CD4-positive, alpha-beta T cell treated with Interleukin-6 for 4 hours (primary cell): Measurements from ENCODE around the gene PPP2R5C.

Source experiments
- DNase-seq: peaks from one replicate; pipeline ENCODE4 v3.0.0-alpha.2; 2020; ENCODE audit warnings: mixed read lengths

Gene PPP2R5C

DNA sequence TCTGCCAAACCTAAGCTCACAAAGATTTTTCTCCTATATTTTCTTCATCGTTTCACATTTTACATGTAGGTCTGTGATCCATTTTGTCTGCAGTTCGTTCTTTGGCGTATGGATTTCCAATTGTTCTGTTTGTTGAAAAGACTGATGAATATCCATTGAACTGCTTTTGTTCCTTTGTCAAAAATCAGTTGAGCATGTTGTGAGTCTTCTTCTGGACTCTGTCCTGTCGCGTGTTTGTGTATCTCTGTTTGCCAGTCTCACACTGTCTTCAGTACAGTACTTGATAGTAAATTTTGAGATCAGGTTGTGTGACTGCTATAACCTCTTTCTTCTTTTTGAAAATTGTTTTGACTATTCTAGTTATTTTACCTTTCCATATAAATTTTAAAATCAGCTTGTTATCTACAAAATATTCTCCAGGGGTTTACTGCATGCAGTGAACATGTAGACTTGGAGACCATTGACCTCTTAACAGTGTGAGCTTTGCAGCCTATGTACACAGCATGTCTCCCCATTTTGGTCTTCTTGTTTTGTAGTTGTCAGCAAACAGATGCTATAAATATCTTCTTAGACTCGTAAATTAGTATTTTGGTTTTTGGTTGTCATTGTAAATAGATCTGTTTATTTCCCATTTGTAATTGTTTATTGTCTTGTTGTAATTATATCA, 108.9 kb downstream of the PPP2R5C start:
- DNase-seq: no peak

DNA sequence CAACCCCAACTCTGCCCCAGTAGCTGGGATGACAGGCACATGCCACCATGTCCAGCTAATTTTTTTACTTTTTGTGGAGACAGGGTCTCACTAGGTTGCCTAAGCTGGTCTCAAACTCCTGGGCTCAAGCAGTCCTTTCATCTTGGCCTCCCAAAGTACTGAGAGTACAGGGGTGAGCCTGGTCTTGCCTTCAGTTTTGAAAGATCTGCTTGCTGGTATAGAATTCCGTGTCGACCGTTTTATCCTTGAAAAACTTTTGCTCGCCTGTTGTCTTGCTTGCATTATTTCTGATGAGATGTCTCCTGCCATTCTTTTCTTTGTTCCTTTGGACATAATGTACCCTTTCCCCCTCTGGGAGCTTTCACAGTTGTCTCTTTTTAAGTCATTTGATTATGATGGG, 110.8 kb downstream of the PPP2R5C start:
- DNase-seq: no peak

DNA sequence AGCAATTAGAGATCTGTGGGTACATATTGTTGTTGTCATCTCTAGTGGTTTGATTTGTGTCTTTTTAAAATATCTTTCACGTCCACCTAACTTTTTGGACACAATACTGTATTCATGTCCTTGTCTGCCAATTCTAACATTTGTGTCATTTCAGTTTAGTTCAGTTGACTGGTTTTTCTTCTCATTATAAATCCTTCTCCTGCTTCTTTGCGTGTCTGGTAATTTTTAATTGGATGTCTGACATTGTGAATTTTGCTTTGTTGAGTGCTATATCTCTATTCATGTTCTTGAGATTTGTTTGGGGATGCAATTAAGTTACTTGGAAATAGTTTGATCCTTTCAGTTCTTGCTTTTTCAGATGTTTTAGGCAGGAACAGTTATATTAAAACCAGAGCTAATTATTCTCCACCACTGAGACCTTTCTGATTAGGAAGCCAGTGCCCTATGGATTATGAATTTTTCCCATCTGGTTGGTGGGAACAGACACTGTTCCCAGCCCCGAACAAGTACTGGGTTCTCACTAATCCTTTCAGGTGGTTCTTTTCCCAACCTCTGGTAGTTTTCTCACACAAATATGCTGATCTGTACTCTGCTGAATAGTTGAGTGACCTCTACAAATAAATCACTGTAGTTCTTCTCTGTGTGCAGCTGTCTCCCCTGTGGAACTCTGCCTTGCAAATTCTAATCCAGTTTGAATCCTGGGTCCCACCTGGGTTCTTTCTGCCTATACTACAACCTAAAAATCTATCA, 111.7 kb downstream of the PPP2R5C start:
- no peak for DNase-seq

GRCh38 chr14:101873991-101874390, 112.5 kb downstream of the PPP2R5C start:
- DNase-seq: no peak

DNA sequence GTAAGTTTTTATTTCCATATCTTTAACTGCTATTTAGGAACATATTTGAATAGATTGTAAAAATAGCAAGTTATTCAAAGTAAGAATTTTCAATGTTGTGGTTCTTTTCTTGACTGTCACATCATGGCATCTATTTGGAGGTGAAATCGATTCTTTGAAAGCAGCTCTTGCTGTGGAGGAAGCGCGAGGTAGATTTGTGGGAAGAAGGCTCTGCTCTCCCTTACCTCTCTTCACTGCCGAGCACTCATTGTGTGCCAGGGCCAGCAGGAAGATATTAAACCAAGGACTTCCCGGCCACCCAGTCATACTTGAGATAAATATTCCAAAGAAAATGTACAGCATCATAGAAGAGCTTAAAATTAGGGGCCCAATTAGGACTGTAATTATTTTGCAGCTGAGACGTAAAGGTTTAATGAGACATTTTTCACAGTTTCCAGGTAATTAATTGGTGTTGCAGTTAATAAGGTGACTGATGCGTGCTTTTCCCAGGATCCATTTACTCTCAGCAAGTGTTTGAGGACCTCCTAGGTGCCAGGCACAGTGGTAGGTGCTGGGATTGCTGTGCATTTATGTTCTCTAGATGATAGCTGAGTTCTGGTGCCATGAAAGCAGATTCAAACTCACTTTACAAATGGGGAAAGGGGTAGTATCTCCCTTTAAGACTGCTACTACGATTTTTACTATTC, 113.7 kb downstream of the PPP2R5C start:
- DNase-seq: no peak

DNA sequence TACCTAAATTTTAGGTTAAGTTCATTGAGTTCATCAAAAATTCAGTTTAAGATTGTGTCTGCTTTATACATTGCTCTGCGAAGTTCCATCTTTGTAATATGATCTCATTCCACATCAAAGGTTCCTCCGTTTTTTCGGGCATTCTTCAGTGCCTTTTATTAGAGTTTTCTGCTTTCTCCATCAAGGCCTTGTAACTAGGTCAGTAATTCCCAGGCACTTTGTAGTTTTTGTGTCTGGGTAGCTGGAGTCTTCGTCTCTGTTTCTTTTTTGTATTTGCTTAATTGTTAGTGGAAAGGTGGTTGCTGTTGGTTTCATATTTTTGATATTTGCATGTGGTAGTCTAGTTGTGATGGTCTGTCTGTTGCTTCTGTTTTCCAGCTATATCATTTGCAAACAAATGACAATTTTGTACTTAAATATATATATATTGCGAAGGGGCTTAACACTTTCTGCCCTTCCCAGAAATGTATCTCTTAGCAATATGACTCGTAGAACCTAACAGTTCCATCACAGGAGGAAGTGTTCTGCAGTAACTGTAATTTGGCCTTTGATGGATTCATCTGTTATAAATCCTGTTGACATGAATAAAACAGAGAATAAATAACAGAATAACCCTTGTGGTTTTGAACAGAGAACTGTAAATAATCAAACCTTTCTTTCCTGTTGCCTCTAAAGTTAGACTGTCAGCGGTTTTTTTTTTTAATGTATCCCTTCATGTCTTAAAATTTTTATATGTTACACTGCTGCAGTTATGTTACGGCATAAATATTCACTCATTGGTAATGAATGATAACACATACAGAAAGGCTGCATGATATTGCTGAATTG, 114.4 kb downstream of the PPP2R5C start:
- DNase-seq: no peak

DNA sequence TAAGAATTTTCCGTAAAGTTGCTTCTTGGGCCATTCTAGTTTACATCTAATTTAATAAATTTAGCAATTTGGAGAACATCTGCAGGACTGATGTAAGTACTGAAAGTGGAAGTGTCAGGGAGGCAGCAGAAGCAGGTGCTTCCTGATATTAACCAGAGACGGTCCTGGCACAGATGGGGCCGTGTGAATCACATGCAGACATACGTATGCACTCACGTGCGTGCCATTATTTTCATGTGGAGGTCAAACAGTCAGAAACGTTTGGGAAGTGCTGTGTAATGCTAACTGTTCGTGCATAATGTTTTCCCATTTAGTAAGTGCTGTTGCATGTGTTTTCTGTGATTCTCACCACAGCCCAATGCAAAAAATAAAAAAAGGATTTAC, 115.0 kb downstream of the PPP2R5C start:
- peak; percentile 76 for DNase-seq

- no peak for DNase-seq
Measured at GRCh38 chr14:101877766-101878165, 116.3 kb downstream of the PPP2R5C start.

DNA sequence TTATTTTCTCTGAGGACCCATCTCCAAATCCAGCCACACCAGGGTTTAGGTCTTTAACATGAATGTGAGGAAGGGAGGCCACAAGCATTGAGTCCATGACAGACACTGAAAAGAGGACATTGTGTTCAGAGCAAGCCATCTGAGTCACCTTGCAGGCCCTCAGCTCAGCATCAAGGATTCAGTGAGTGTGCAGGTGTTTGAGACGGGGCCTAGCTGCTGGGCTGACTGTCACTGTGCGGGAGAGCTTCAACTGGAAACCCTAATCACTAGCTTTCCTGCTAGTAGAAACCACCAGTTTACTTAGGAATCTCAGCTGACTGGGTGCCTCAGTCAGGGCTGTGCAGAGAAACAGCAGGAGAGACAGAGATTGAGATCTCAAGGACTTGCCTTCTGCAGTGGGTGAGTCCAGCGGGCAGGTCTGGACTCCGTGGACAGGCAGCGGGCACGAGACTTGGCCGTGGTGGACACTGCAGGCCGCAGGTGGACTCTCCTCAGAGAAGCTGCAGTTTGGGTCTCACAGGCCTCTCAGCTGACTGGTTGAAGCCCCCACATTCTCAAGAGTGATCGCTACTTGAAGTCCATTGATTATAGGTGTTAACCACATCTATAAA, 116.8 kb downstream of the PPP2R5C start:
- no peak for DNase-seq

DNA sequence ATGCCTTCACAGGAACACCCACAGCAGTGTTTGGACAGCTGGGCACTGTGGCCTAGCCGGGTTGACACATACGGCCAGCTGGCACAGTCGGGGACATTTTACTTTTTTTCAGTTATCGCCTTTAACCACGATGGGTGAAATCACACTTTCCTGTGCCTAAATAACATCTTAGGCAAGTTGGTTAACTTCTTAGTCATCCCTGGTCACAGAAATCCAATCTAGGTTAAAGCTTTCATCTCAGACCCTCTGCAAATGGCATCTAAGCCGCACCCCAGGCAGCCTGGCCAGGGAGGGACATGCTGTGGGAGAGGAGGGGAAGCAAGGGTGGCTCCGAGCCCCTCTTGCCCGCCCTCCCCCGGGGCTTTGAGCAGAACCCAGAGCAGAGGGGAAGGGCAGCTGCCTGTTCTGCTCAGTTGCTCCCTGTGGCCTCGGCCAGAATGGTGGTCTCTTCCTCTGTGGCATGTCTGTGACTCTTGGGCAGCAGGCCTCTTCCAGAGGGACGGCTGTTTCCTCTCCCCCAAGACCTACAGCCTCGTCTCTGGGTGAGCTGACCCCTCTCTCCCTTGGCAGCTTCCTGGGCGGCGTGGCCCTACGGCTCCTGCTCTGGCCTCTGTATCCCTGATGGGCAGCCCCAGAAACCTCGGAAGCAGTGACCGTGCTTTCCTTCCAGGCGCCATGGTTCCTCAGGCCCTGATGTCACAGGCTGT, 117.5 kb downstream of the PPP2R5C start:
- DNase-seq: no peak

GRCh38 chr14:101879529-101880336, 118.2 kb downstream of the PPP2R5C start:
- no peak for DNase-seq

DNA sequence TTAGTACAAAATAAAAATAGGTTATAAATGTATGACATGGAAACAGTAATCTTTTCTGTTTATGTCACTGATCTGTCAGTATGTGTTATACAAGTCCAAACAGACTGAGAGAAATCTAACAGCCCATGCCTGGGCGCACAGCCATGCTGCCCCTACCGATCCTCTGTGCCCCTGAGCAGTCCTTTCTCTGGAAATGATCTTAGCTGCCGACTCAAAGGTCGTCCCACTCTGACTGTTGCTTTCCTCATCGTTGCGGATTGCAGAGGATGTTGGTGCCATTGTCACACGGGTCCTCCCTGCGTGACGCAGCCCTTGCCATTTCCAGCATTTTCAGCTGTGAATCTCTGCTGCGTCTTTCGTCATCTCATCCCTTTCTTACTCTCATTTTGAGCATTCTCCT, 119.9 kb downstream of the PPP2R5C start:
- no peak for DNase-seq

- DNase-seq: no peak
Measured at GRCh38 chr14:101882141-101882935, 120.8 kb downstream of the PPP2R5C start.

DNA sequence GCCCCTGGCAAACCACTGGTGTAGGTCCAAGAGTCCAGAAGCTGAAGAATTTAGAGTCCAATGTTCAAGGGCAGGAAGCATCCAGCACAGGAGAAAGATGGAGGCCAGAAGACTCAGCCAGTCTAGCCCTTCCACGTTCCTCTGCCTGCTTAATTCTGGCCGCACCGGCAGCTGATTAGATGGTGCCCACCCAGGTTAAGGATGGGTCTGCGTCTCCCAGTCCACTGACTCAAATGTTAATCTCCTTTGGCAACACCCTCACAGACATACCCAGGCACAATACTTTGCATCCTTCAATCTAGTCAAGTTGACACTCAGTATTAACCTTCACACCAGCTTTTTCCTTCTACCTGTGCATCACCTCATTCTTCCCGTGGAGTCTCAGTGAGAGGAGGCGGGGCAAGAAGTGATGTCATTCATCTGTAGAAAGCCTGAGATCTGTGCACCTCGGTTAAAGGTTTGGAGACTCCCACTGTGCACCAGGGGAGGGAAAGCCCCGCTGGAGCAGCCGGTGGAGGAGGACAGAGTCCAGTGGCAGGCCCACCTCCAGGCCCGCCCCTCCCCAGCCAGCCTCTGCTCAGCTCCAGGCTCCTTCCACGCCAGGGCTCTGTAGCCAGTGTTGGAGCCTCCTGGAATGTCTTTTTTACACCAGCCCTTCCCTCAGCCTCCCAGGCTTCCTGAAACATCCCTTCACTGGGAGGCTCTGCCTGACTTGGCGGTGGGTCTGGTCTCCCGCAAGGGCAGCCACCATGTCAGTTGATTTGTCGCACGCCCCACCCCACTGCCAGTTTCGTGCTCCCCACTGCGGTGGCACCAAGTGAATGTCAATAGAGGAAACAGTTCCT, 122.8 kb downstream of the PPP2R5C start:
- DNase-seq: no peak

- no peak for DNase-seq
Measured at GRCh38 chr14:101884934-101885576, 123.5 kb downstream of the PPP2R5C start.

DNA sequence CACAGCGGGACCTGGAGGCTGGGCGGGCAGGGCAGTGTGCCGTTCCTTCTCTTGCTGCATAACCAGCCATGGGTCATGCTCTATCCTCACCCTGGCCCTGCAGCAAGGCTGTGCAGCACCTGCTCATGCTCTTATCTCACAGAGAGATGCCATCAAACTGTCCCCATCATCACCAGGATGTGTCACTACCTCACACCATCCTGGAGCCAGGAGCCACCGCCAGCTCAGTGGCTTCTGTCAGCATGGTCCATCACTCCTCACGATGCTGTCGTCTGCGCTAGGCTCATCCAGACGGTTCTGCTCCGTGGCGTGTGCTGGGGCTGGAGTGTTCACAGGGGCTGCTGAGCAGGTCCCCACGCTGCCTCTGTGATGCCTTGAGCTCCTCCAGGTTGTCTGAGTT, 125.7 kb downstream of the PPP2R5C start:
- no peak for DNase-seq

- DNase-seq: no peak
Measured at GRCh38 chr14:101888182-101888581, 126.7 kb downstream of the PPP2R5C start.

- DNase-seq: no peak
Measured at GRCh38 chr14:101889366-101889765, 127.9 kb downstream of the PPP2R5C start.

DNA sequence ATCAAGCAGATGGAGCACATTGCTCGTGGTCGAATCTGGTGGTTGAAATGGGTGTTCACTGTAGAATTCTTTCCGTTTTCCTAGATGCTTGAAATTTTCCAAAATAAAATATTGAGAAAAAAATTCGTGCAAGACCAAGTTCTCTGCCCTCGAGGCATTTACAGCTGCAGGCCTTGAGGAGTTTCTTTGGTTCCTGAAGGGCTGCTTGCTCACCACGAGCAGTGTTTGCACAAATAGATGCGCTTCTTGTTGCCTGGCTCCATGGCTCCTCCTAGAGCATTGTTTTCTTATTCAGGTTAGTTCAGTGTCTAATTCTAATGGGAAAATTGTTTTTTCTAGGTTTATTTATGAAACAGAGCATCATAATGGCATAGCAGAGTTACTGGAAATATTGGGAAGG, 128.4 kb downstream of the PPP2R5C start:
- DNase-seq: peak; percentile 23
